Neural progenitor cell (in vitro differentiated cells): ENCODE data around the gene ZSWIM3.

Experiments
- CTCF ChIP-seq: fragments of 200-600 bp; sonication (generic); IDR thresholded peaks from 2 replicates; pipeline ENCODE4 v1.5.1; 2017; ENCODE audit warnings: antibody characterized with exemption, mild to moderate bottlenecking
- EZH2phosphoT487 ChIP-seq: fragments of 200-600 bp; sonication (generic); IDR thresholded peaks from 2 replicates; pipeline ENCODE4 v1.6.1; 2017; ENCODE audit warnings: antibody characterized with exemption

- TF ChIP-seq CTCF: peak; percentile 52
- no peak for TF ChIP-seq EZH2phosphoT487
Measured at GRCh38 chr20:45823949-45824835, 33.2 kb upstream of the ZSWIM3 start.
